HG03378 (cell line): Measurements from ENCODE around the gene SYT17.

ENCODE experiments used
- ATAC-seq: cut with Tn5 transposase; IDR thresholded peaks from one replicate; pipeline ENCODE4 v1.9.1; 2021; ENCODE audit warnings: mild to moderate bottlenecking, moderate library complexity; ENCODE audit not compliant: unreplicated experiment

The SYT17 gene

GRCh38 chr16:19241512-19241911 is 73.5 kb downstream of the SYT17 start:
- ATAC-seq: no peak

GRCh38 chr16:19242186-19242585 is 74.1 kb downstream of the SYT17 start:
- ATAC-seq: no peak

- ATAC-seq: no peak
These were observed 75.0 kb downstream of the SYT17 start for GRCh38 chr16:19242987-19243575.

- no peak for ATAC-seq
These were observed 77.4 kb downstream of the SYT17 start for GRCh38 chr16:19245326-19245925.

- ATAC-seq: no peak
These were observed 84.9 kb downstream of the SYT17 start for GRCh38 chr16:19252904-19253303.

- no peak for ATAC-seq
These were observed 86.6 kb downstream of the SYT17 start for GRCh38 chr16:19254611-19255010.

- no peak for ATAC-seq
These were observed 96.2 kb downstream of the SYT17 start for GRCh38 chr16:19264123-19264673.

- no peak for ATAC-seq
These were observed 97.4 kb downstream of the SYT17 start for GRCh38 chr16:19265380-19265930.

- no peak for ATAC-seq
These were observed 98.7 kb downstream of the SYT17 start for GRCh38 chr16:19266774-19267173.

- ATAC-seq: no peak
These were observed 101.1 kb downstream of the SYT17 start for GRCh38 chr16:19269098-19269497.

GRCh38 chr16:19274165-19274797 is 106.2 kb downstream of the SYT17 start:
- ATAC-seq: no peak

GRCh38 chr16:19278403-19278802 is 110.4 kb downstream of the SYT17 start:
- ATAC-seq: no peak

GRCh38 chr16:19281246-19281645 is 113.2 kb downstream of the SYT17 start:
- no peak for ATAC-seq

- ATAC-seq: no peak
These were observed 114.1 kb downstream of the SYT17 start for GRCh38 chr16:19282101-19282500.

- no peak for ATAC-seq
These were observed 115.6 kb downstream of the SYT17 start for GRCh38 chr16:19283637-19284036.

GRCh38 chr16:19284207-19284606 is 116.2 kb downstream of the SYT17 start:
- no peak for ATAC-seq

- ATAC-seq: no peak
These were observed 117.4 kb downstream of the SYT17 start, which contains the start of gene CLEC19A for GRCh38 chr16:19285431-19285830. TSS of gene CLEC19A (plus strand) at chr16:19285731. CDS start at chr16:19285852, 121 bp downstream.

- ATAC-seq: no peak
These were observed 118.8 kb downstream of the SYT17 start for GRCh38 chr16:19286827-19287226.

GRCh38 chr16:19287241-19287640 is 119.2 kb downstream of the SYT17 start:
- ATAC-seq: no peak

- ATAC-seq: no peak
These were observed 121.1 kb downstream of the SYT17 start for GRCh38 chr16:19288872-19289799.
